MM.1S (cell line): Measurements from ENCODE around the gene MBP.

Experiments
- CTCF ChIP-seq: fragments of 300-600 bp; sonication (generic); IDR thresholded peaks from 2 replicates; pipeline ENCODE4 v1.5.1; 2016; ENCODE audit warnings: antibody characterized with exemption, low read length, mixed read lengths
- EZH2 ChIP-seq: fragments of 300-600 bp; sonication (generic); optimal IDR thresholded peaks from 2 replicates; pipeline ENCODE3; 2017; ENCODE audit warnings: low read depth, mild to moderate bottlenecking, antibody characterized with exemption, low read length, mixed read lengths
- EZH2phosphoT487 ChIP-seq: fragments of 300-600 bp; sonication (generic); IDR thresholded peaks from 2 replicates; pipeline ENCODE4 v1.6.1; 2018; ENCODE audit warnings: antibody characterized with exemption, low read length

- TF ChIP-seq EZH2 (no peak), EZH2phosphoT487 (no peak), CTCF (no peak)
Measured at GRCh38 chr18:77177009-77177408, 44.4 kb upstream of the MBP start.
